HG03139 (cell line): ENCODE measurements around the gene LRRC1.

Experiments
- ATAC-seq: cut with Tn5 transposase; IDR thresholded peaks from one replicate; pipeline ENCODE4 v1.9.1; 2021; ENCODE audit not compliant: unreplicated experiment

Gene LRRC1

DNA sequence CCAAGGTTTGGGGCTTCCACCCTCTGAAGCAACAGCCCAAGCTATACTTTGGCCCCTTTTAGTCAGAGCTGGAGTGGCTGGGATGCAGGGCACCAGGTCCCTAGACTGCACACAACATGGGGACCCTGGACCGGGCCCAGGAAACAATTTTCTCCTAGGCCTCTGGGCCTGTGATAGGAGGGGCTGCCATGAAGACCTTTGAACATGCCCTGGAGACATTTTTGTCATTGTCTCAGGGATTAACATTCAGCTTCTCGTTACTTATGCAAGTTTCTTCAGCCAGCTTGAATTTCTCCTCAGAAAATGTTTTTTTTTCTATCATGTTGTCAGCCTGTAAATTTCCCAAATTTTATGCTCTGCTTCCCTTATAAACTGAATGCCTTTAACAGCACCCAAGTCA lies 82.3 kb downstream of the LRRC1 start:
- ATAC-seq = no peak

DNA sequence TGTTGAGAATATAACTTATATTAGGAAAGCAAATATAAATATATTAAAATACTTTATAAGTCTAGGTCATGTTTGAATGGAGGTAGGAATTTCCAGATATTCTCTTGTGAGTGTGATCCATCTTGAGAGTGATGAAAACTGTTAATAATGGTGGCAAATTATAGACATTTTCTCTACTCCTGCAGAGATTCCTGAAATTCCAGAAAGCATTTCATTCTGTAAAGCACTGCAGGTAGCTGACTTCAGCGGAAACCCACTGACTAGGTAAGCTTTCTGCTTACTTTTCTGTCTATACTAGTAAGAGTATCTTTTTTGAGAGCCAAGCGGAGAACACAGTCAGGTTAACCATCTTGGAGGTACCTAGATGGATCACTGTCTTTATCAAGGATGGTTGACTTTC lies 84.0 kb downstream of the LRRC1 start:
- no peak for ATAC-seq

DNA sequence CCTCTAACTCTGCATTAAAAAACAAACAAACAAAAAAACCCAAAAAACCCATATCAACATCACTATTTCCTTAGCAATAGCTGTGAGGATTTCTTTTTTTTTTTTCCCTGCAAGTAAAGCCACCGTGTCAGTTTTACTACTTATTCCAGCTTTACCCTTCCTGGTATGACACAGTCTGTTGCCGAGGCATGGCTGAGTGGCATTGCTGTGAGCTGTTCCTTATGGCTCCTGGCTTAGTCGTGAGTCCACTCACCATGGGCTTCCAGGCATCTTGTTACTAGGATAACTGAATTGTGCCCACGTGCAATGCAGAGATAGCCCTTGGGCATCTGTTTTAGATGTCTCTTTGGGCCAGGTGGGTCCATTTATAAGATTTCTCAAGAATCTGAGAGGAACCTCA lies 84.8 kb downstream of the LRRC1 start:
- no peak for ATAC-seq

GRCh38 chr6:53887316-53887715 lies 92.5 kb downstream of the LRRC1 start:
- no peak for ATAC-seq

DNA sequence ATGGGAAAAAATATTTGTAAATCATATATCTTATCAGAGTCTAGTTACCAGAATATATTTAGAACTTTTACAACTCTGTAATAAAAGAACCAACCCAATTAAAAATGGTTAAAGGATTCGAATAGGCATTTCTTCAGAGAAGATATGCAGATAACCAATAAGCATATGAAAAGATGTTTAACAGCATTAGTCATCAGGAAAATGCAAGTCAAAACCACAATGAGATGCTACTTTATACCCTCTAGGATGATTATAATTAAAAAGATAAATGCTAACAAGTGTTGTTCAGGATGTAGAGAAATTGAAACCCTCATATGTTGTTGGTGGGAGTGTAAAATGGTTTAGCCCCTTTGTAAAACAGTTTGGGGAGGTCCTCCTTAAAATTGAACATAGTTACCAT lies 94.1 kb downstream of the LRRC1 start:
- ATAC-seq = no peak

DNA sequence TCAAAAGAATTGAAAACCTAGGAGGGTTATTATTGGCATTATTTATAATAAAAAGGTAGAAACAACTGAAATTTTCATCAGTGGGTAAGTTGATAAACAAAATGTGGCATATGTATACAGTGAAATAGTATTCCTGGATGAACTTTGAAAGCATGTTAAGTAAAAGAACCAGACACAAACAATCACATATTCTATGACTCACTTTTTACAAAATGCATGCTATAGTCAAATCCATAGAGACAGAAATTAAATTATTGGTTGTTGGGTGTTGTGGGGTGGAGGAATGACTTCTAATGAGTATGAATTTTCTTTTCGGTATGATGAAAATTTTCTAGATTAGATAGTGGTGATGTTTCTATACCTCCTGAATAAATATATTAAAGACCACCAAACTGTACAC lies 94.6 kb downstream of the LRRC1 start:
- ATAC-seq = no peak

GRCh38 chr6:53892707-53893106 lies 97.9 kb downstream of the LRRC1 start:
- peak; percentile 64 for ATAC-seq

- ATAC-seq = peak; percentile 69
Observed at GRCh38 chr6:53894091-53894490, 99.3 kb downstream of the LRRC1 start.

GRCh38 chr6:53896196-53896595 lies 101.4 kb downstream of the LRRC1 start:
- no peak for ATAC-seq

GRCh38 chr6:53898026-53898795 lies 103.4 kb downstream of the LRRC1 start:
- ATAC-seq = no peak

DNA sequence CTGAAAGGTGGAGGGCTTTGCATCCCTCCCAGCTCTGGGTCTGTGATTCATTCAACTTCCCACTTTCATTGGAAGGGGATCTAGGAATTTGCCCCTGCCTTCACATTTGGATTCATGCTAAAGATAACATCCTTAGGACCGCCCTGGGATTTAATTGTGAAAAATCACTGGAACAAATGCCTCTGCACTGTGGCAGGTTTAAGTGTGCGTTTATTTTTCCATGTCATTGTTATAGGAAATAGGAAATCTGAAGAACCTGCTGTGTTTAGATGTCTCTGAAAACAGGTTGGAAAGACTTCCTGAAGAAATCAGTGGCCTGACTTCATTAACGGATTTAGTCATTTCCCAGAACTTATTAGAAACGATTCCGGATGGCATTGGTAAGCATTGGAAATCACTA lies 104.7 kb downstream of the LRRC1 start:
- no peak for ATAC-seq

- no peak for ATAC-seq
Observed at GRCh38 chr6:53903357-53903756, 108.6 kb downstream of the LRRC1 start.

GRCh38 chr6:53906103-53906502 lies 111.3 kb downstream of the LRRC1 start:
- ATAC-seq = no peak

DNA sequence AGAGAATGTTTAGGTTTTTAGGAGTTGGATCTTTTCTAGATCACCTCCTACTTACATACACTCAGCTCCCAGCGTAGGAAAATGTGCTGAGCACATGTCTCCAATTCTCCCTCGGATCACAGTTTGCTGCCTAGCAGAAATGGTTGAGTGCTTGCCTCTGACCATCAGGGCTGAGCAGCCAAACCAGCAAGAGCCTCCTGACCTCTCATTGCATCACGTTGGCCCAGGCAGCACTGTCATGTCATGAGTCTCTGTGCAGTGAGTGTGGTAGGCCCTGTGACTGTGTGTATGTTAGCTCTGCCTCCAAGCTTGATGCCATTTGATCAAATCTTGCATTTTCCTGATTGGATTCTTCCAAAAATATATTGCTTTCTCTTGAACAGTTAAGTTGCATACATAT lies 112.0 kb downstream of the LRRC1 start:
- no peak for ATAC-seq

DNA sequence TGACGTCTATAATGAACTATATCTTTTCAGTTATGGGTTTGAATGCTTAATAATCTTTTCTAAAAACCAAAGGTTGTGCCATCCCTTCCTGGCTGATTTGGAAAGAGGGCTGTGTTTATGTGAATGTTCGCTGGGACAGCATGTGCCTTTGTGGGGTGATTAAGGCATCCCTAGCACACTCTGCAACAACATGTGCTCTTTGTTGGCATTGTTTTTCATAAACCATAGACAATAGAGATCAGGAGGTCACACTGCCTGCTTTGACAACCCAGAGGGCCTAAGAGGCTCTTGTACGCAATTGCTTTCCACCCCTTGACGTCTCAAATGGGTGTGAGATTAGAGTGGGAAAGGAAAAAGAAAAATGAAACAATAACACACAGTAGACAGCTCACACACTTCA lies 116.0 kb downstream of the LRRC1 start:
- no peak for ATAC-seq

- no peak for ATAC-seq
Observed at GRCh38 chr6:53912661-53913060, 117.9 kb downstream of the LRRC1 start.

GRCh38 chr6:53913286-53913685 lies 118.5 kb downstream of the LRRC1 start:
- ATAC-seq = no peak

GRCh38 chr6:53915026-53915691 lies 120.4 kb downstream of the LRRC1 start:
- no peak for ATAC-seq

- ATAC-seq = peak; percentile 73
Observed at GRCh38 chr6:53916804-53917463, 122.1 kb downstream of the LRRC1 start.

DNA sequence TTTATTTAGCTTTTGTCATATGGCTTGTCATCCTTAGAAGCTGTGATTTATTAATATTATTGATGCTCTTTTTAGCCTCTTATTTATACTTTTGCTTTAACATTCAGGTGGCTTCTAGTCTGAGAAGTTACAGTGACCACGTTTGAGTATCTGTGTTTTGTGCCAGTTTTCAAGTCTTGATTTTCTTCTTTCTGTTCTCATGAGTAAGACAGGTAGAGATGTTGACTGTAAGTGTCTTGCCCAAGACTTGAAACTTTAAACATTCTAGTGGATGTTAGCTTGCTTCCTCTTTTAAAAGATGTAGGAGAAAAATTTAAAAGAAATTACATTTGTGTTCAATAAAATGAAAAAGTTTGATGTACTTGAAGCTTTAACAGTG lies 122.6 kb downstream of the LRRC1 start:
- ATAC-seq = no peak

DNA sequence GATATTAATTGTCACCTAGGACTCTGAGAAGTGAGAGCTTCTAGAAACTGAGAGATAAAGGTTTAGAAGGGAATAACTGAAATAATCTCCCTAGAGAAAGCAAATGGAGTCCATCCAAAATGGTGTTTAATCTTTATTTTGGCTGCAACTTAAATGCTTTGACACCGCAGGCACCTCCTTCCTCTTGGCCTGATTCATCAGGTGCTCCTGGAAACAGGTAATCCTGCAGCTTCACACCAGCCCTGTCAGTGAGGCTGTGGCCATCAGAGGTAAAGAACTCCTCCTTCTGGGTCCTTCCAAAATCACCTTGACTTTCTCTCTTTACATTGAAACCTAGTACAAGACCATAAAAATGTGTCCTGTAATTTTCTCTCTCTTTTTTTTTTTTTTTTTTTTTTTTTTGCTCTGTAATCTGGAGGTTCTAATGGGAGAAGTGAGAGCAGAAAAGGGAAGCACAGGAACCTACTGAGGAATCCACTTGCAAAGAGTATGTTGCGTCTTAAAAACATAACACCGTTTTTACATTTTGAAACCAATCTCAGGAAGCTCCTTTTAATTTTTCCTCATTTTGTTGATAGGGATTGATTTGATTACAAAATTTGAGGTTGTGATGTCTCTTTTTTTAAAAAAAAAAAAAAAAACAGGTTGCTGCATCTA lies 124.2 kb downstream of the LRRC1 start:
- ATAC-seq = no peak

DNA sequence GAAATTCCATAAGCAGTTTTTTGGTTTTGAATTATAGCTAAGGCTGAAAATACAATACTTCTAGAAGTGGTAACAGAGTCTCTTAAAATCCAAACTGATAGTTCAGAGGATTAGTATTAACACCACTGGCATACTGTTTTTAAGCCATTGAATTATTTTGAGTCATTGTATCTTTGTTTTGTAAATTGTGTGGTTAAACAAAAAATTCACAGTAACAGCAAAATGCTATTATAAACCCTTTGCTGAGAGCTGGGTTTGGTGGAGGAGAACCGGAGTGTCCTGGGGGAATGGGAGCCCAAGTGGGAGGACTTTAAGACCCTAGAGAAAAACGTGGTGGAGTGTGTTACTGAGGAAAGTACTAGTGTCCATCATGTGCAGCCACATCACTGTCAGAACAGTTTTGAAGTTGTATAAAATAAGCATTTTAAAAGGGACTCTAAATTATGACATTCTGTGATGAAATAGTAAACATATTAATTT lies 125.1 kb downstream of the LRRC1 start:
- ATAC-seq = no peak
